ENCODE measurements around the gene SLC27A5.

SLC27A5 gene

GRCh38 chr19:58483776-58484175 lies 28.0 kb downstream of the SLC27A5 start:
- no peak overlapping the region for H3K27ac Mint-ChIP-seq
- peaks cover 3% of the 10 kb centered on the region for H3K9me3 Mint-ChIP-seq
- peaks cover 20% of the 10 kb centered on the region for H3K36me3 Mint-ChIP-seq (ENCODE audit: low read depth)
- TF ChIP-seq CTCF (IDR thresholded peaks at IDR 0.05), result no peak
- DNase-seq, result no peak
- no peak overlapping the region for H3K4me3 Mint-ChIP-seq
- no peaks in the 10 kb centered on the region for H3K4me1 Mint-ChIP-seq
- peaks cover 3% of the 10 kb centered on the region for H3K27me3 Mint-ChIP-seq (ENCODE audit: low read depth, poor library complexity)

- no peak for TF ChIP-seq CTCF (IDR thresholded peaks at IDR 0.05)
- Mint-ChIP-seq H3K27ac (no peak overlapping the region), H3K4me1 (peaks cover 2% of the 10 kb centered on the region), H3K36me3 (ENCODE audit: low read depth) (peaks cover 21% of the 10 kb centered on the region), H3K27me3 (ENCODE audit: low read depth, poor library complexity) (peaks cover 3% of the 10 kb centered on the region), H3K4me3 (no peak overlapping the region), H3K9me3 (peaks cover 3% of the 10 kb centered on the region)
- no peak for DNase-seq
These were observed 29.4 kb downstream of the SLC27A5 start for GRCh38 chr19:58482372-58482771.

- Mint-ChIP-seq H3K4me1 (peaks cover 11% of the 10 kb centered on the region), H3K27ac (peak overlapping the region; percentile 84), H3K4me3 (no peak overlapping the region)
These were observed 31.0 kb downstream of the SLC27A5 start for GRCh38 chr19:58480831-58481230.

GRCh38 chr19:58480481-58480830 lies 31.3 kb downstream of the SLC27A5 start:
- Mint-ChIP-seq H3K4me1 (peaks cover 12% of the 10 kb centered on the region), H3K9me3 (no peaks in the 10 kb centered on the region), H3K4me3 (no peak overlapping the region), H3K27ac (no peak overlapping the region), H3K36me3 (ENCODE audit: low read depth) (peaks cover 21% of the 10 kb centered on the region), H3K27me3 (ENCODE audit: low read depth, poor library complexity) (peaks cover 3% of the 10 kb centered on the region)
- TF ChIP-seq CTCF (IDR thresholded peaks at IDR 0.05), result no peak
- no peak for DNase-seq

More at GRCh38 chr19:58480831-58481230, 31.0 kb downstream of the SLC27A5 start:
- H3K36me3 Mint-ChIP-seq (ENCODE audit: low read depth), result peaks cover 21% of the 10 kb centered on the region
- no peak for DNase-seq
- H3K9me3 Mint-ChIP-seq, result no peaks in the 10 kb centered on the region
- TF ChIP-seq CTCF (IDR thresholded peaks at IDR 0.05), result no peak
- H3K27me3 Mint-ChIP-seq (ENCODE audit: low read depth, poor library complexity), result peaks cover 3% of the 10 kb centered on the region

GRCh38 chr19:58479736-58480480 lies 31.9 kb downstream of the SLC27A5 start:
- Mint-ChIP-seq H3K4me3 (no peak overlapping the region), H3K9me3 (no peaks in the 10 kb centered on the region), H3K36me3 (ENCODE audit: low read depth) (peaks cover 21% of the 10 kb centered on the region), H3K27ac (no peak overlapping the region), H3K4me1 (peaks cover 17% of the 10 kb centered on the region), H3K27me3 (ENCODE audit: low read depth, poor library complexity) (no peaks in the 10 kb centered on the region)
- no peak for DNase-seq
- no peak for TF ChIP-seq CTCF (IDR thresholded peaks at IDR 0.05)

- DNase-seq, result no peak
- Mint-ChIP-seq H3K4me3 (no peak overlapping the region), H3K9me3 (no peaks in the 10 kb centered on the region), H3K4me1 (peaks cover 23% of the 10 kb centered on the region), H3K36me3 (ENCODE audit: low read depth) (peaks cover 21% of the 10 kb centered on the region), H3K27me3 (ENCODE audit: low read depth, poor library complexity) (no peaks in the 10 kb centered on the region), H3K27ac (no peak overlapping the region)
- TF ChIP-seq CTCF (IDR thresholded peaks at IDR 0.05), result no peak
These were observed 32.5 kb downstream of the SLC27A5 start for GRCh38 chr19:58479303-58479702.
